Mucosa of descending colon (tissue), 3 donors: ENCODE measurements around the gene EIF4G3. TPM values are rescaled to one million over a fixed set of nuclear protein-coding genes. Genes with fewer than 3 reads are reported as not detected.
"Not testable (repeated sequence)": the region's sequence is repeated elsewhere in the genome, so short reads cannot be mapped to it uniquely, and the experiment has no call there.

ENCODE experiments used
- ATAC-seq: fragments of 200-7000 bp; cut with Tn5 transposase; one replicate; pipeline ENCODE4 v1.9.1; 2020; ENCODE audit warnings: mild to moderate bottlenecking, moderate library complexity
- DNase-seq, 3 donors: peaks; one replicate each; pipeline ENCODE4 v3.0.0-alpha.2; 2020
- H3K36me3 ChIP-seq: fragments of 200-600 bp; one replicate; pipeline ENCODE4 v1.8.0; 2021; ENCODE audit warnings: low read depth, mild to moderate bottlenecking
- H3K4me1 ChIP-seq: fragments of 200-600 bp; one replicate; pipeline ENCODE4 v1.8.0; 2021; ENCODE audit warnings: low read depth, mild to moderate bottlenecking
- H3K4me3 ChIP-seq: fragments of 200-600 bp; one replicate; pipeline ENCODE4 v1.8.0; 2021; ENCODE audit warnings: mild to moderate bottlenecking
- H3K9me3 ChIP-seq: fragments of 200-600 bp; one replicate; pipeline ENCODE4 v1.8.0; 2021; ENCODE audit warnings: mild to moderate bottlenecking
- intact Hi-C, 2 donors: fragments of 100-400 bp; cut with DNase I in 1 of 2; cut with micrococcal nuclease in 1 of 2; formaldehyde crosslinking; loops; one replicate each; pipeline versions ENCODE4 v1.11.0 to v1.11.1; 2022; cut with DNase I, micrococcal nuclease
- total RNA-seq, 3 donors: library from RNA; stranded (reverse); fragmentation: NEBNext Ultra II Directional in 2 of 3; extraction: Animal tissue kit (Norgen Biotek cat#: 25700) in 2 of 3; gene quantifications; one replicate each; pipeline versions ENCODE4 v1.2.1 to v1.2.4, GENCODE V29; 2021 to 2023
- TF ChIP-seq, protein P1 (sequence below): fragments of 200-600 bp; IDR thresholded peaks from one replicate; pipeline ENCODE4 v1.8.0; 2022; ENCODE audit warnings: antibody characterized with exemption, mild to moderate bottlenecking
- donor health status: DM: no; HTN: no; CAD: no; lungs with moderate emphysema.
- donor health status: DM: no; HTN: no; CAD: no.
- donor health status: DM: no; HTN: yes; CAD: no.

Gene EIF4G3
- total RNA-seq, 3 donors from 2014 or later, result 59.5 to 106 (median 90.8) TPM

DNA sequence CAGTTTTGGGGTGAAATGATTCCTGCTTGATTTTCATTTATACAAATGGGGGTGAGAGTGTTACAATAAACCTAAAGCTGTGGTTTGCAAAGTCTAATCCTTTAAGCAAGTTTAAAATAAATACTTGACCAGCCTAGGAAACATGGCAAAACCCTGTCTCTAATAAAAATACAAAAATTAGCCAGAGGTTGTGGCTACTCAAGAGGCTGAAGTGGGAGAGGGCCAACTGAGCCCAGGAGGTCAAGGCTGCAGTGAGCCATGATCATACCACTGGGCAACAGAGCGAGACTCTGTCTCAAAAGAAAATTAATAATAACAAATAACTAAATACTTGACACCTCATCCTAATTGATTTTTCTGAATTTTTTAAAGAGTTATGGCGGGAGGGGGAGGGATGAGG is 110.8 kb downstream of the EIF4G3 start:
- ATAC-seq, result no peak
- no peak overlapping the region for H3K4me3 ChIP-seq

DNA sequence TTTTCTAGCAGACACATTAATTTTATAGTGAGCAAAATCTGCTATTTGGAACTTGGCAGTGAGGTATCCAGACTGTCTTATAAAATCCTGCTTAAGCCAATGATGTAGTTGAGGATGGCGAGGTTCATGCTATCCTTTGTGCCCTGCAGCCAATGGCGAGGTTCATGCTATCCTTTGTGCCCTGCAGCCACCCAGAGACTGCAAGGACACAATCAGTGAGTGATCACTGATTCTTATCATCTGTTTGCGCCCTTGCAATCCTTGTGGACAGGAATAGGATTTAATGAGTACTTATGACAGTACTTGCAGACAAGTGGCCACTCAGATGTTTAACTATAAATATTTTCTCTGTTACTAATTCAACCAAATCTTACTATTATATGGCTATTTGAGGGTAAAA is 112.6 kb downstream of the EIF4G3 start:
- Histone ChIP-seq H3K4me1 (peaks cover 4% of the 10 kb centered on the region), H3K4me3 (no peak overlapping the region), H3K36me3 (no peaks in the 10 kb centered on the region), H3K9me3 (no peaks in the 10 kb centered on the region)
- no peak for DNase-seq
- intact Hi-C loops, result no loop called here
- TF ChIP-seq, protein P1, sequence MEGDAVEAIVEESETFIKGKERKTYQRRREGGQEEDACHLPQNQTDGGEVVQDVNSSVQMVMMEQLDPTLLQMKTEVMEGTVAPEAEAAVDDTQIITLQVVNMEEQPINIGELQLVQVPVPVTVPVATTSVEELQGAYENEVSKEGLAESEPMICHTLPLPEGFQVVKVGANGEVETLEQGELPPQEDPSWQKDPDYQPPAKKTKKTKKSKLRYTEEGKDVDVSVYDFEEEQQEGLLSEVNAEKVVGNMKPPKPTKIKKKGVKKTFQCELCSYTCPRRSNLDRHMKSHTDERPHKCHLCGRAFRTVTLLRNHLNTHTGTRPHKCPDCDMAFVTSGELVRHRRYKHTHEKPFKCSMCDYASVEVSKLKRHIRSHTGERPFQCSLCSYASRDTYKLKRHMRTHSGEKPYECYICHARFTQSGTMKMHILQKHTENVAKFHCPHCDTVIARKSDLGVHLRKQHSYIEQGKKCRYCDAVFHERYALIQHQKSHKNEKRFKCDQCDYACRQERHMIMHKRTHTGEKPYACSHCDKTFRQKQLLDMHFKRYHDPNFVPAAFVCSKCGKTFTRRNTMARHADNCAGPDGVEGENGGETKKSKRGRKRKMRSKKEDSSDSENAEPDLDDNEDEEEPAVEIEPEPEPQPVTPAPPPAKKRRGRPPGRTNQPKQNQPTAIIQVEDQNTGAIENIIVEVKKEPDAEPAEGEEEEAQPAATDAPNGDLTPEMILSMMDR, result no peak
- no peak for ATAC-seq

More for the DNA sequence above, 110.8 kb downstream of the EIF4G3 start:
- TF ChIP-seq, protein P1, result no peak
- no peak for DNase-seq
- peaks cover 4% of the 10 kb centered on the region for H3K4me1 ChIP-seq
- H3K36me3 ChIP-seq, result no peaks in the 10 kb centered on the region
- intact Hi-C loops, result no loop called here
- no peaks in the 10 kb centered on the region for H3K9me3 ChIP-seq

DNA sequence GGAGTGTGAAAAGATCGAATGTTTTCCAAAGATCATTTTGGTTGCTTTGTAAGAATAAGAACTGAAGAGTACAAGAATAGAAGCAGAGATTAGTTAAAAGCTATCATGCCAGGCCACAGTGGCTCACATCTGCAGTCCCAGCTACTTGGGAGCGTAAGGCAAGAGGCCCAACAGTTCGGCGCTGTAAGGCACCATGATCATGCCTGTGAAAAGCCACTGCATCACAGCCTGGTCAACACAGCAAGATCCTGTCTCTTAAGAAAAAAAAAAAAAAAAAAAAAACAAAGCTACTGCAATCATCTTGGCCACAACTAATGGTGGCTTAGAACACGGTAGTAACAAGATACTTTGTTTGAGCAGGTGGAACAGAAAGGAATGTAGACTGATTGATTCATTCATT is 116.2 kb downstream of the EIF4G3 start:
- TF ChIP-seq, protein P1, result no peak
- no peaks in the 10 kb centered on the region for H3K9me3 ChIP-seq
- H3K36me3 ChIP-seq, result no peaks in the 10 kb centered on the region
- H3K4me3 ChIP-seq, result no peak overlapping the region
- ATAC-seq, result no peak
- intact Hi-C loops, result no loop called here
- H3K4me1 ChIP-seq, result peaks cover 4% of the 10 kb centered on the region
- no peak for DNase-seq

DNA sequence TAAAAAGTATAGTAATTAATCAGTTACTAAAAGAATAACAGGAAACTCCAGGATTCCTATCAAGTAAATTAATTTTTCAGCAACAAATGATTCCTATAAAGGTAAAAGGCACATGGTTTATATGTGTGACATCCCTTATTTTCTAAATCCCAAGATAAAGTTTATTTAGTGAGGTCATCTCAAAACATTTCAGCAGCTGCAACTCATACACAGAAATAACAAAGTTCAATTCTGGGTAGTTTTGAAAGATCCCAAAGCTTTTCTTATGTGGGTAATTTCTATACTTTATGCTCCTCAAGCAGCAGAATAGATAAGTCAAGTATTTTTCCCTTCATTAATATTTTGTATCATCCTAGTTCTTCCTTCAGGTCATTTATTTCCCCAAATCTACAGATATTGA is 117.7 kb downstream of the EIF4G3 start:
- H3K36me3 ChIP-seq, result no peaks in the 10 kb centered on the region
- DNase-seq, result no peak
- no peak for ATAC-seq
- H3K4me3 ChIP-seq, result no peak overlapping the region
- TF ChIP-seq, protein P1, result no peak
- H3K4me1 ChIP-seq, result peaks cover 4% of the 10 kb centered on the region
- intact Hi-C loops, result no loop called here
- no peaks in the 10 kb centered on the region for H3K9me3 ChIP-seq

DNA sequence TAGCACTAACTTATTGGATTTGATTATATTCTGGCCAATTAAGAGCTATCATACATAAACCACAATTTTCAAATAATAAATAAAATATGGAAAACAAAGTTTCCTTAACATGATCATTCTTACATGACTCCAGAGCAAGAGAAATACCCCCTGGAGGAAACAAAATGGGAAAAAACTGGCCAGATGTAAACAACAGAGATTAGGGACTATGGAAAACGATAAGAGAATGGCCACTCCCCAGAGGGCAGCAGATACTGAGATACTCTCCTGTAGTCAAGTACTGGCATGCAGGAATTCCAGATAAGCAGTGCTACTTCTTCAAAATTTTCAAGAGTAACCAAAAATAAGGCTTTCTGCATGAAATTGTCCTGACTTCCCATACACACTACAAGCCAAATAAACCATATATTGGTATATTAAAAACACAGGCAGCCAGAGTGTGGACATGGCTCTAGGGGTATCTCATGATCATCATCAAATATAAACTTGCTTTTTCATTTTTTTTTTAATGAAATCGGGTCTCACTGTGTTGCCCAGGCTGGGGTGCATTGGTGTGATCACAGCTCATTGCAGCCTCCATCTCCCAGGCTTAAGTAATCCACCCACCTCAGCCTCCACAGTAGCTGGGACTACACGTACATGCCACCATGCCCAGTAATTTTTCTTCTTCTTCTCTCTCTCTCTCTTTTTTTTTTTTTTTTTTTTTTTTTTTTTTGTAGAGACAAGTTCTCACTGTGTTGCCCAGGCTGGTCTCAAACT is 118.5 kb downstream of the EIF4G3 start:
- DNase-seq (peak in 1 of 3 donors; percentile 40), ATAC-seq (peak; percentile 43)
- Histone ChIP-seq H3K36me3 (no peaks in the 10 kb centered on the region), H3K4me3 (no peak overlapping the region), H3K4me1 (peaks cover 4% of the 10 kb centered on the region), H3K9me3 (no peaks in the 10 kb centered on the region)
- intact Hi-C loops, result no loop called here
- TF ChIP-seq, protein P1, result no peak

DNA sequence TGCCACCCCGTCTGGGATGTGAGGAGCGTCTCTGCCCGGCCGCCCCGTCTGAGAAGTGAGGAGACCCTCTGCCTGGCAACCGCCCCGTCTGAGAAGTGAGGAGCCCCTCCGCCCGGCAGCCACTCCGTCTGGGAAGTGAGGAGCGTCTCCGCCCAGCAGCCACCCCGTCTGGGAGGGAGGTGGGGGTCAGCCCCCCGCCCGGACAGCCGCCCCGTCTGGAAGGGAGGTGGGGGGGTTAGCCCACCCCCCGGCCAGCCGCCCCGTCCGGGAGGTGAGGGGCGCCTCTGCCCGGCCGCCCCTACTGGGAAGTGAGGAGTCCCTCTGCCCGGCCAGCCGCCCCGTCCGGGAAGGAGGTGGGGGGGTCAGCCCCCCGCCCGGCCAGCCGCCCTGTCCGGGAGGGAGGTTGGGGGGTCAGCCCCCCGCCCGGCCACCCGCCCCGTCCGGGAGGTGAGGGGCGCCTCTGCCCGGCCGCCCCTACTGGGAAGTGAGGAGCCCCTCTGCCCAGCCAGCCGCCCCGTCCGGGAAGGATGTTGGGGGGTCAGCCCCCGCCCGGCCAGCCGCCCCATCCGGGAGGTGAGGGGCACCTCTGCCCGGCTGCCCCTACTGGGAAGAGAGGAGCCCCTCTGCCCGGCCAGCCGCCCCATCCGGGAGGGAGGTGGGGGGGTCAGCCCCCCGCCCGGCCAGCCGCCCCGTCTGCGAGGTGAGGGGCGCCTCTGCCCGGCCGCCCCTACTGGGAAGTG is 123.3 kb downstream of the EIF4G3 start:
- DNase-seq, H3K9me3 ChIP-seq, ATAC-seq, intact Hi-C loops, H3K4me1 ChIP-seq, H3K4me3 ChIP-seq, H3K36me3 ChIP-seq: not testable (repeated sequence)
